NB4 (cell line): ENCODE measurements around the gene VMAC.

Source experiments
- DNase-seq: peaks from one replicate; pipeline ENCODE4 v3.0.0; 2010; ENCODE audit warnings: low read depth
- H3K4me3 ChIP-seq: one replicate; pipeline ENCODE4 v1.5.1; 2011; ENCODE audit warnings: mild to moderate bottlenecking, low read depth, low read length, moderate library complexity
- MYC ChIP-seq: IDR thresholded peaks from 2 replicates; pipeline ENCODE4 v1.6.1; 2011; ENCODE audit warnings: low read depth, low read length
- POLR2A ChIP-seq: IDR thresholded peaks from 2 replicates; pipeline ENCODE4 v1.6.1; 2011; ENCODE audit warnings: mild to moderate bottlenecking; ENCODE audit not compliant: insufficient read length; ENCODE audit errors: extremely low read depth
- TF ChIP-seq, protein P1 (sequence below): IDR thresholded peaks from one replicate; pipeline ENCODE4 v1.5.1; 2012; ENCODE audit warnings: low read depth, low read length
- TF ChIP-seq, protein P2 (sequence below): IDR thresholded peaks from 2 replicates; pipeline ENCODE4 v1.6.1; 2011; ENCODE audit warnings: low read depth, low read length

VMAC gene

DNA sequence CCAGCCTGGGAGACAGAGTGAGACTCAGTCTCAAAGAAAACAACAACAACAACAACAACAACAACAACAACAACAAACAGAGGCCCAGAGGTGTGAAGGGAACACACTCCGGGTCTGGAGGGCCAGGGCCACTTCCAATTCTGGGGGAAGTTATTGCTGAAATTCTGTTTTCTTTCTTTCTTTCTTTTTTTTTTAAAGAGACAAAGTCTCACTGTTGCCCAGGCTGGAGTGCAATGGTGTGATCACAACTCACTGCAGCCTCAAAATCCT lies 5.9 kb downstream of the VMAC start:
- TF ChIP-seq POLR2A (no peak), MYC (no peak)
- TF ChIP-seq, protein P1, sequence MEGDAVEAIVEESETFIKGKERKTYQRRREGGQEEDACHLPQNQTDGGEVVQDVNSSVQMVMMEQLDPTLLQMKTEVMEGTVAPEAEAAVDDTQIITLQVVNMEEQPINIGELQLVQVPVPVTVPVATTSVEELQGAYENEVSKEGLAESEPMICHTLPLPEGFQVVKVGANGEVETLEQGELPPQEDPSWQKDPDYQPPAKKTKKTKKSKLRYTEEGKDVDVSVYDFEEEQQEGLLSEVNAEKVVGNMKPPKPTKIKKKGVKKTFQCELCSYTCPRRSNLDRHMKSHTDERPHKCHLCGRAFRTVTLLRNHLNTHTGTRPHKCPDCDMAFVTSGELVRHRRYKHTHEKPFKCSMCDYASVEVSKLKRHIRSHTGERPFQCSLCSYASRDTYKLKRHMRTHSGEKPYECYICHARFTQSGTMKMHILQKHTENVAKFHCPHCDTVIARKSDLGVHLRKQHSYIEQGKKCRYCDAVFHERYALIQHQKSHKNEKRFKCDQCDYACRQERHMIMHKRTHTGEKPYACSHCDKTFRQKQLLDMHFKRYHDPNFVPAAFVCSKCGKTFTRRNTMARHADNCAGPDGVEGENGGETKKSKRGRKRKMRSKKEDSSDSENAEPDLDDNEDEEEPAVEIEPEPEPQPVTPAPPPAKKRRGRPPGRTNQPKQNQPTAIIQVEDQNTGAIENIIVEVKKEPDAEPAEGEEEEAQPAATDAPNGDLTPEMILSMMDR: no peak
- TF ChIP-seq, protein P2, sequence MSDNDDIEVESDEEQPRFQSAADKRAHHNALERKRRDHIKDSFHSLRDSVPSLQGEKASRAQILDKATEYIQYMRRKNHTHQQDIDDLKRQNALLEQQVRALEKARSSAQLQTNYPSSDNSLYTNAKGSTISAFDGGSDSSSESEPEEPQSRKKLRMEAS: no peak
- no peak overlapping the region for H3K4me3 ChIP-seq
- DNase-seq: no peak

GRCh38 chr19:5911366-5911765 lies 6.7 kb downstream of the VMAC start:
- H3K4me3 ChIP-seq: no peak overlapping the region
- DNase-seq: no peak
- no peak for TF ChIP-seq MYC
- TF ChIP-seq, protein P1: no peak
- TF ChIP-seq, protein P2: no peak
- TF ChIP-seq POLR2A: no peak

GRCh38 chr19:5913739-5914357 lies 9.2 kb downstream of the VMAC start, which contains the start of gene CAPS:
TSS of gene CAPS (plus strand) at chr19:5914254. CDS start at chr19:5914407, 153 bp downstream.
- DNase-seq: no peak
- H3K4me3 ChIP-seq: no peak within 1 kb of the TSS
- TF ChIP-seq, protein P1: no peak
- TF ChIP-seq POLR2A (no peak), MYC (no peak)
- TF ChIP-seq, protein P2: no peak

DNA sequence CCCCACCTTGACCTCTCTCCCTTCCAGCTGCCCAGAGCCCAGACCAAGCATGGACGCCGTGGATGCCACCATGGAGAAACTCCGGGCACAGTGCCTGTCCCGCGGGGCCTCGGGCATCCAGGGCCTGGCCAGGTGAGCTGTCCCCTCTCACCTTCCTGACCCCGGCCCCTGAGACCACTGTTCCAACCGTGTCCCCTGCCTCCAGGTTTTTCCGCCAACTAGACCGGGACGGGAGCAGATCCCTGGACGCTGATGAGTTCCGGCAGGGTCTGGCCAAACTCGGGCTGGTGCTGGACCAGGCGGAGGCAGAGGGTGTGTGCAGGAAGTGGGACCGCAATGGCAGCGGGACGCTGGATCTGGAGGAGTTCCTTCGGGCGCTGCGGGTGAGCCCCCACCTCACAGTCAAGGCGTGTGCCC lies 9.7 kb downstream of the VMAC start:
- H3K4me3 ChIP-seq: no peak overlapping the region
- DNase-seq: no peak
- no peak for TF ChIP-seq MYC
- TF ChIP-seq, protein P1: no peak
- TF ChIP-seq POLR2A: no peak
- TF ChIP-seq, protein P2: no peak

DNA sequence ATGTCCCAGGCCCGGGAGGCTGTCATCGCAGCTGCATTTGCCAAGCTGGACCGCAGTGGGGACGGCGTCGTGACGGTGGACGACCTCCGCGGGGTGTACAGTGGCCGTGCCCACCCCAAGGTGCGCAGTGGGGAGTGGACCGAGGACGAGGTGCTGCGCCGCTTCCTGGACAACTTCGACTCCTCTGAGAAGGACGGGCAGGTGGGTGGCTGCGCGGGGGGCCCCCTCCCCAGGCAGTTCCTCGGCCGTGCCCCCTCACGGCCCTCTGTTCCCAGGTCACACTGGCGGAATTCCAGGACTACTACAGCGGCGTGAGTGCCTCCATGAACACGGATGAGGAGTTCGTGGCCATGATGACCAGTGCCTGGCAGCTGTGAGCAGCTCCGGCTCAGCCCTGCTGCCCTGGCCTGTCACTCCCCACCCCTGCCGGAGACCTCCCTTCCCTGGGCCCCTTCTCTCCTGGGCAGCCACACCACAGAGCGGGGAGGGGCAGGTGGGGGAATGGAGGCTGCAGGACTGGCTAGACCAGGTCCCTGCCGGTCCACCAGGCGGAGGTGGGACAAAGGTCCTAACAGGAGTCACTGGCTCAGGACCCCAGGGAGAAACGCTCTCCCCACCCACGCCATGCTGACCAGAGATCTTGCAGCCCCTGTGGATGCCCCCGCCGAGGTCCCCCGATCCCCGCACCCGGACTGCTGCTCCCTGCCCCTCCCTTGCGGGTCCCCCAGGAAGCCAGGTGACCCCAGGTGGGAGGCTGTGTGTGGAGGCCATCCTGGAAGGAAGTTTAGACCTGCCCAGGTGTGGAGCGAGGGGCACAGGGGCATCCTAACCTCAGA lies 10.5 kb downstream of the VMAC start:
- H3K4me3 ChIP-seq: no peak overlapping the region
- TF ChIP-seq, protein P1: no peak
- TF ChIP-seq POLR2A: no peak
- TF ChIP-seq MYC: no peak
- TF ChIP-seq, protein P2: no peak
- no peak for DNase-seq
